GM15510 (cell line): ENCODE results near the gene ABR.

ENCODE experiments used
- POLR2A ChIP-seq: IDR thresholded peaks from 3 replicates; pipeline ENCODE4 v1.6.1; 2011; ENCODE audit warnings: borderline replicate concordance; ENCODE audit not compliant: insufficient read length; ENCODE audit errors: extremely low read depth

Gene ABR

DNA sequence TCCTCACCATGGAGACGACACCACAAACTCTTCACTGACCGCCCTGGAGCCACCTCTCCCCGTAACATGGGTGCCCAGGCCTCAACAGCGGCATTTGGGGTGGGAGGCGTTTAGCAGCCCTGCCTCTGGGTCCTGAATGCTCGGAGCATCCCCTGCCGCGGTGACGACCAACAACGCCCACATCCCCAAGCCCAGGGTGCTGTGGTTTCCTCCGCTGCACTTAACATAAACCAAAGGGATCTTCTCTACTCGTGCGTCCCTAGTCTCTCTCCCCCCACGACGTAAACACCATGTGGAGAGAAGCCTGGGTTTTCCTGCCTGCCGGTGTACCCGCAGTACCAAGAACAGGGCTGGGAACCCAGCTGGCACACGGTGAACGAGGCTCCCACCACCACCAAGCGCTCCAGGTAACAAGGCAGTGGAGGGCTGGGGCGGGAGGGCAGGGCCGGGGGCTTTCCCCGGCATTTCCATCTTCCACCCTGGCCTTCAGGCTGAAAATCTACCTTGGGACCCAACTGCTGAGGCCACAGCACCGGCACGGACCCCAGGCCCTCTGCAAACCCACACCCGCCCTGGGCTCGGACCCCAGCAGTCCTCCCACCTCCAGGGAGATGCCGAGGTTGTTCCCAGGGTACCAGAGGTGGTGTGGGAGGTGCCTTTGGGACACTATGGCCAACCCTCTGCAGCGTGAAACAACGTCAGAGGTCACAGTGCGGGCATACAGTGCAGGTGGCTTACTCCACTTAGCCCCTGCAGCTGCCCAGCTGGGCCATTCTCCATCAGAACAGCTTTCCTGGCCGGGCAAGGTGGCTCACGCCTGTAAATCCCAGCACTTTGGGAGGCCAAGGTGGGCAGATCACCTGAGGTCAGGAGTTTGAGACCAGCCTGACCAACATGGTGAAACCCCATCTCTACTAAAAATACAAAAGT lies 128.5 kb downstream of the ABR start:
- TF ChIP-seq POLR2A: no peak

DNA sequence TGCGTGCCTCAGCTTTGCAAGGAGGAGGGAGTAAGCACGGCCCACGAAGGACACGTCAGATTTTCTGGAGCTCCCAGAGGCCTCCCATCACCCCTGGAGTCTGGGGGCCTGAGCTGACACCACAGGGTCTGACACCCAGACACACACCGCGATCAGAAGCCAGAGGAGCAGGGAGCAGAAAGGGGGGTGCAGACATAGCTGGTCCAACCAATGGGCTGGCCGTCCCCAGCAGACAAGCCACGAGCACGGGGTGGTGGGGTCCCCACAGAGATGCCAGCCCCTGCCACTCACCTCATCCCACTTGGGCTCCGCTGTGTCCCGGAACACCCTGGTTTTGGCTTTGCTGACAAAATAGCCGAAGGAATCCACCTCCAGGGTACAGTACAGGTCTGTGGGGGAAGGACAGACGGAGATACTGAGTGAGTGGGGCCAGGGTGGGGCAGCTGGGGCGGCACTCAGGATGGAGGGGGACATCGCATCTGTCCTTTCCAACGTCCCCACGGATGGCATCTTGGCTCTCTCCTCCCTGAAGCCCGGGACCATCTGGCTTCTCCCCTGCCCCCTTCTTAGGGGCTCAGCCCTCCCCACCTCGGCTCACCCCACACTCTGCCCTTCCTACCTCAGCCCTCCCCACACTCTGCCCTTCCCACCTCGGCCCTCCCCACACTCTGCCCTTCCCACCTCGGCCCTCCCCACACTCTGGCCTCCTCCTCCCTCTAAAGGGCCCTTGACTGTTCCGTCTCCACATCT lies 129.4 kb downstream of the ABR start:
- no peak for TF ChIP-seq POLR2A

DNA sequence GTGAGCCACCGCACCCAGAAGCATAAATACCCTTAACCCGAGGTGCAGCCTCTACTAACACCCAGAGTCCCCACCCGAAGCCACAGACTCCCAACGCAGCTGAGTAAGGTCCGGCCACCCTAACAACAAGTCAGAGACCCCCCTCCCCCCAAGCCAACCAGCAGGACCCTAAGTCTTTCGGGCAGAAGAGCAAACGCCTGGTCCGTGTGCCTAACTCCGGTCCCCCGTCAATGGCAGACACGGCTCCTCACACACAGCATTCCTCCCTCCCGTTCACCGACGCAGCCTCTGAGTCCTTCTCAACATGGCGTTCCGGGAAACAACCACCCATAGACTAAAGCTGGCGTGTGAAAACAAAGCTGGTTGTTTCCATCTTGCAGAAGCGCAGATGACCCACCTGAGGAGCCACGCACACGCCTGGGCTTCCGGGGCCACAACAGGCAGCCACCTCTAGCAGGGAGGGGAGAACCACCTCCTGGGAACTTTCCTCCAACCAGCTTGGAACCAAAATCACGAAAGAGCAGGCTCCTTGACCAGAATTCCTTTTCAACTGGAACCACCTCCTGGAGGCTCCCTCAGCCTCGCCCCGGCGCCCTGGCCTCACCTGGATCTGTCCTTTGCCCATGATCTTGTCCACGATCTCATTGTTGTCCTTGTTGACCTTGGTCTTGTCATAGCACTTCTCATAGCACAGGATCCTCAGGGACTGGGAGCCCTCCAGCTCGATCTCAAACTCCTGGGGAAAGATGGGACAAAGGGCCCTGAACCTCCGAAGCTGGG lies 130.1 kb downstream of the ABR start:
- TF ChIP-seq POLR2A: no peak

DNA sequence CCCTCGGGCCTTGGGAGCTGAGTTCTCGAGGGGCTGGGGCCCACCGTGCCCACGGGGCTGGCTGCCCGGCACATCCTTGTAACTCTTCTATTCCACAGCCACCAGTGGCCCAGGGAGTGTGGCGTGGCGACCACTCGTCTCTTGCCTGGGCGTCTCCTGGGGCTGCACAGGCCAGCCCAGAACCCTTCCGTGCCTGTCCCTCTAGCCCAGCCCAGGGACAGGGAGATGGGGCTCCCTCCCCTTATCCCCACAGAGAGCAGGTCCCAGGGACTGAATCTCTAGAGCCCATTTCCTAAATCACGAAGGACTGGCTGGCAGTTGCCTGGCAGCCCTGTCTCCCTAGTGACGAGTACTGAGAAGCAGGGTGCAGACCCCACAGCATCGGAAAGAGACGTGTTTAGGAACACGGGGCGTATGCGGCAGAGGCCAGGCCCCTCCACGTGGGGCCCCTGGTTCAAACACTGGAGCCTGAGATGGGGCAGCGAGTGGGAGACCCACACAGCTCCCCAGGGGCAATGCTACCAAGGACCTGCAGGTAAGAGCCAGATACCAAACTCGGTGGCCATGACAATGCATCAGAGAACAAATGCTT lies 131.8 kb downstream of the ABR start:
- TF ChIP-seq POLR2A: no peak

DNA sequence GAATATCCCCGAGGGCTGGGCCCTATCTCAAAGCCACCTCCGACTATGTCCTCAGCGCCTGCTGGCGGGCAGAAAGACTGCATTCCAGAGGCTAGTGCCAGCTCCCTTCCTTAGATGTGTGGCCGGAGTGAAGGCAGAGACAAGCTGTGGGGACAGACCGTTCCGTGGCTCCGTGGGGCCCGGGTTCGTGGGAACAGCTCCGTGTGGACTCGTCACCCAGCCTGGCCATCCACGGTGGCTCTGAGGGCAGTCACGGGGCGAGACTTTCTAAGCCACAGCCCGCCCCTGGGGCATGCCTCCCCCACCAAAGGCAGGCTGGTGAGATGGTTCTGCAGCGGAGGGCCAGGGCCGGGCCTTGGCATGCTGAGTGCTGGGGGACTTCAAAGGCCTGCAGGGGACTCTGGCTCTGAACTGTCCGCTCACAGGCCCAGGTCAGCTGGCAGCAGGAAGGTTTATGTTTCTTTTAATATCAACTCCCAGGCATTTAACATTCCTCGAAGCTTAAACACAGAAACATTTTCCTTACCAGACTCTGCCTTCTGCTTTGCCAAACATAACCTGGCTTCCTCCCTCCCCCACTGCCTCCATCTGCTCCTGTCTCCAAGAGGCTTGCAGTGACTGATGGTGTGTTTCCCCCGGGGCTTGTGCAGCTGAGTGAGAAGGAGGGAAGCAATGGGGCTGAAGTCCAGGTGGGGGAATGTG lies 132.5 kb downstream of the ABR start:
- TF ChIP-seq POLR2A: no peak

DNA sequence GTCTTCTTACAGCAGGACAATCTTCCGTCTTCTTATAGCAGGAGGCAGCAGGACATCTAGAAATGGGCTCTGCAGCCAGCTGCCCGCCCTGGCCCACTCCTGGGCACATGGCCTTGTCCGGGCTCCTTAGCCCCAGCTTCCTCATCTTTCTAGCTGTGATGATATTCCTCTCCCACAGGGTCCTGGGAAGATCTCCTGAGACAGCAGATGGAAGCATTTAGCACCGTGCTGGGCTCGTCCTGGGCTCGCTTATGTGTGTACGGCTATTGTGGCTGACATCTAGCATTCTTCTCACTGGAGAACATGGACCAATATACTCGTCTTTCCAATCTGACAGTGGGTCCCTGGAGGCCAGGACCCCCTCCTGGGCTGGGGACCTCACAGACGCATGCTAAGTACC lies 134.3 kb downstream of the ABR start:
- no peak for TF ChIP-seq POLR2A

DNA sequence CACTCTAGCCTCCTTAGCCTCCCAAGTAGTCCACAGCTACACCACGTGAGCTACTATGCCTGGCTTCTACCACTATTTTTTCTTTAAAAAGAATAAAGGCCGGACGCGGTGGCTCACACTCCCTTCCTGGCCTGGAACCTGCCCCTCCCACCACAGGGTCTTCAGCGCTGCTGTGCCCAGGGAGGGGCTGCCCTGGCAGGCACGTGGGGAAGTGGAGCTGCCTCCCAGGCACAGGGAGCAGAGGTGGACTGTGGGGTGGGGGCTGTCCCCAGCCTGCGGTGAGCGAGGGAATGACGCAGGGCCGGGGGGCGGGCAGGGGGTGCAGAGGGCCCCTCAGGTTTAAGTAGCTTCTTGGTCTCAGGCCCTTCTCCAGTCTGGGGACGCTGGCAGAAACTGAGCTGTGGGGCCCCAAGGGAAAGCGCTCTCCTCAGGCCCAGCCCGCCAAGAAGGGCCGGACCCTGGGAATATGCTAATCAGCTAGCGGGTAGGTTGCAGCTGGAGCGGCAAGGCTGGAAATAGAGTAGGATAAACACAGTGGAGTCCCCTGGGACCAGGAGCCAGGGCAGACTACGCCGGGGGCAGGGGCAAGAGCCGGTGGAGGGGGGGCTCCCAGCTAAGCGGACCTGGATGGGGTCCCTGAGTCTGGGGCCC lies 136.1 kb downstream of the ABR start:
- TF ChIP-seq POLR2A: no peak

DNA sequence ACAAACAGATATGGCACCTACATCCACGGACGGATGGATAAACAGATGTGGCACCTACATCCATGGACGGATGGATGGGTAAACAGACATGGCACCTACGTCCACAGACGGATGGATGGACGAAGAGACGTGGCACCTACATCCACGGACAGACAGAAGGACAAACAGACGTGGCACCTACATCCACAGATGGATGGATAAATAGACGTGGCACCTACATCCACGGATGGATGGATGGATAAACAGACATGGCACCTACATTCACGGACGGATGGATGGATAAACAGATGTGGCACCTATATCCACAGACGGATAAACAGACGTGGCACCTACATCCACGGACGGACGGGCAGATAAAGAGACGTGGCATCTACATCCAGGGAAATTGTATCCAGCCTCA lies 137.3 kb downstream of the ABR start:
- TF ChIP-seq POLR2A: no peak

DNA sequence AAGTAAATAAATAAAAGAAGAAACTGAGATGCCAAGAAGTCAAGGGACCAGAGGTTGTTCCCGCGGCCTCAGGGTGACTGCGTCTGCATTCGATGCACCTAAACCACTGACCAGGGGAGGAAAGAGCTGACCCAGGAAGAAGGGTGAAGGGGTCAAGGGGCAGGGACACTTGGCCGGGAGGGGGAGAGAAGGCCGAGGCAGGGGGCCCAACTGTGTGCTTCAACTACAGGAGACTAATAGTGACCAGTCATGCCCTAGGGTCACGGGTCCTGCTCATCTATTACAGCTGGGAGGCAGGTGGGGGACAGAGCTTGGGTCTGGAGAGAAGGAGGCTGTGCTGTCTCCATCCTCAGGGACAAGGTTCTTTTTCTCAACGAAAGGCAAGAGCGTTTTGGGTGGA lies 138.0 kb downstream of the ABR start:
- TF ChIP-seq POLR2A: no peak

DNA sequence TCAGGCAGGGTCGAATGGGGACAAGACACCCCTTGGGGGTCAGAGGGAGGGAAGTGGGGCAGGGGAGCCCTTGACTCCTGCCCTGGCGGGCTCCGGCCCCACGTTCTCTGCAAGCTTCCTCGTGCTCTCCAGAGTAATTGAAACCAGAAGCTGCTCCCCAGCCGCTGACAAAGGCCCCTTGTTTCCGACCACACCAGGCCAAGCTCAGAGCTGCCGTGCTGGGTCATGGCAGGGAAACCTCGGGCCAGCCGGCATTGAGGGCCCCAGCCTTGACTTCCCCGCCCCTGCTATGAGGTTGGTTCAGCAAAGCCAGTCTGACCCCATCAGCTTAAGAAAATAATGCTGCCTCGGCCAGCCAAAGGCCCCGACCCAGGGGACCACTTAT lies 139.6 kb downstream of the ABR start:
- TF ChIP-seq POLR2A: no peak

DNA sequence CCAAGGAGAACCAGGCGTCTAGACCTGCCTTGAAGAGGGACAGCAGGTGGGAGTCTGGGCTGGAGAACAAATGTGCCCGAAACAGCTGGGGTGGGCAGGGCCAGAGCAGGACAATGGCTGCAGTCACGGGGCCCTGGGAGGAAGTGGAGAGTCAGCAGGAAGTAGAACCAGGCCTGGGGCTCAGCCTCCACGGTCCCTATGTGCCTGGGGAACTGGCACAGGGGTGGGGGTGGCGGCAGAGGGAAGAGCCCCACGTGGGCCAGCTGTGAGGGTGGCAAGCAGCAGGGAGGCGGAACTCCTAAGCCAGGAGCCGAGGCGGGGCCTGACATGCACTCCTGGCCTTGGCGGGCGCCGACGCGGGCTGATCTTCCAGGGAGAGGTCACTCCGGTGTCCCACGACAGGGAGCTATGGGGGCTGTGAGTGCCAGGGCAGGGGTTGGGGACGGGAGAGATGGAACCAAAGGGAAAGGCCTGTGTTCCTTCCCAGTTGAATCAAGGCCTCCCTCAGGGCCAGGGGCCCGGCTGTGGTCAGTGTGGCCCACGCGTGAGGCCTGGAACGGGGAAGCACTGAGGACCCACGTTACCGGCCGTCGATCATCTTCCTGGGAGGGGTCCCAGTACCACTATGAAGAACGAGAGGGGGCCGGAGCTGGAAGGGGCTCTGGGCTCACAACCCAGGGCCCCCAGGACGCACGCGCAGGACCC lies 140.1 kb downstream of the ABR start:
- no peak for TF ChIP-seq POLR2A

DNA sequence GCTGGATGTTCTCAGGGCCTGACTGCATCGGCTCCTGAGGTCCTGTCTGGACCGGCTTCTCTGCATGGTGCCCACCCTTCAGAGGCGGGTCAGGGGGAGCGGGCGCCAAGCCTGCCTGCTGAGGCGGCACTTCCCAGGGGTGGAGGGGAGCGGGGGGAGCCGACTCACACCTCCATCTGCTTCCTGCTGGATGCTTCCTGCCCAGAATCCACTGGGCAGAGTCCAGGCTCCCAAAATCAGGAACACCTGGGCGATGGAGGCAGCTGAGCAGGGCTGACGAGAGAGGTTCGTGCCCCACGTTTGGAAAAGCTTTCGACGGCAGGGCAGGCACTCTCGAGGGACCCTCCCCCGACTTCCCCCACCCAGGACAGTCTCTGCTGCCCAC lies 140.7 kb downstream of the ABR start:
- TF ChIP-seq POLR2A: no peak

DNA sequence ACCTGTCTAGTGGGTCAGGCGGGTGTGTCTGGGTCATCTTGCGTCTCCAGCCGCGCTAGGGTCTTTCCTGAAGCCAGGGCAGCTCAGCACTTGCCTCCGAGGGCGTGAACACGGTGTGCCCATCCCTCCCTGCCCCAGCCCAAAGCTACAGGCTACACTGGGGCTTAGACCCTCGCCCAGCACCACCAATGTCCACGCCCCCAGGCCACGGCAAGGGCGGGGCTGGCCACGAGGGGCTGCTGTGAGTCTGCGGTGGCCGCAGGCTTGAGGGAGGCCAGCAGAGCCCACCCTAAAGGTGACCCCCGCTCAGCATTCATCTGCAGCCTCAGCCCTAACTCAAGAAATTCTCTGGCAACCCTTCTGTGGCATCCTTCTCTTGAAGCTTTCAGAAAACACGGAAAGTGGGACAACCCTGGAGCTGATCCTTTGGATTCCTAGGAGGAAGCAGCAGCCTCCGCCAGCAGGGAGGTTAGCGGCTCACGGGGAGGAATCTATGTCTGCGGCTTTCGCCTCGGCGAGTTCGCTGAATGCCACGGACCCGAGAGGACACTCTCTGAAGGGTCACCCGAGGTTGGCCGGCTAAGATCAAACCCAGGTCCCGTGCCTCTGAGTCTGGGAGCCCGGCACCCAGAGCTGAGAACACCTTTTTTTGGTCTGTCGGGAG lies 141.2 kb downstream of the ABR start:
- no peak for TF ChIP-seq POLR2A
